CD4-positive, alpha-beta T cell treated with Interferon alpha-2 for 1 hour (primary cell): ENCODE data around the gene ST8SIA4.
A peak's percentile ranks its signal among the peaks of the same experiment; 100 is the strongest.

Experiments used
- DNase-seq, 2 donors: peaks; one replicate each; pipeline ENCODE4 v3.0.0-alpha.2; 2020 to 2022

ST8SIA4 gene

GRCh38 chr5:100867039-100867562 is 36.0 kb downstream of the ST8SIA4 start:
- DNase-seq = no peak

- DNase-seq = no peak
Observed at GRCh38 chr5:100864931-100865330, 38.2 kb downstream of the ST8SIA4 start.

- no peak for DNase-seq
Observed at GRCh38 chr5:100863739-100864138, 39.3 kb downstream of the ST8SIA4 start.

GRCh38 chr5:100861148-100861547 is 41.9 kb downstream of the ST8SIA4 start:
- DNase-seq = no peak

- no peak for DNase-seq
Observed at GRCh38 chr5:100860407-100860806, 42.7 kb downstream of the ST8SIA4 start.

GRCh38 chr5:100858987-100859545 is 44.0 kb downstream of the ST8SIA4 start:
- no peak for DNase-seq

GRCh38 chr5:100856462-100856861 is 46.6 kb downstream of the ST8SIA4 start:
- DNase-seq = no peak

- no peak for DNase-seq
Observed at GRCh38 chr5:100855937-100856430, 47.1 kb downstream of the ST8SIA4 start.

GRCh38 chr5:100855295-100855694 is 47.8 kb downstream of the ST8SIA4 start:
- no peak for DNase-seq

GRCh38 chr5:100854591-100854990 is 48.5 kb downstream of the ST8SIA4 start:
- DNase-seq = no peak

- no peak for DNase-seq
Observed at GRCh38 chr5:100853582-100853981, 49.5 kb downstream of the ST8SIA4 start.

- peak in 1 of 2 donors; percentile 24 for DNase-seq
Observed at GRCh38 chr5:100852988-100853449, 50.1 kb downstream of the ST8SIA4 start.

- DNase-seq = no peak
Observed at GRCh38 chr5:100852051-100852450, 51.0 kb downstream of the ST8SIA4 start.

GRCh38 chr5:100846772-100847171 is 56.3 kb downstream of the ST8SIA4 start:
- no peak for DNase-seq

GRCh38 chr5:100842080-100842479 is 61.0 kb downstream of the ST8SIA4 start:
- DNase-seq = no peak

- DNase-seq = peak in 1 of 2 donors; percentile 30
Observed at GRCh38 chr5:100841358-100842076, 61.6 kb downstream of the ST8SIA4 start.

GRCh38 chr5:100840789-100841188 is 62.3 kb downstream of the ST8SIA4 start:
- DNase-seq = peak in 1 of 2 donors; percentile 23

- peak; percentile 40 to 54 for DNase-seq
Observed at GRCh38 chr5:100840370-100840769, 62.7 kb downstream of the ST8SIA4 start.

GRCh38 chr5:100838048-100838473 is 65.0 kb downstream of the ST8SIA4 start:
- no peak for DNase-seq

- DNase-seq = no peak
Observed at GRCh38 chr5:100834519-100834918, 68.6 kb downstream of the ST8SIA4 start.

- no peak for DNase-seq
Observed at GRCh38 chr5:100832252-100833230, 70.5 kb downstream of the ST8SIA4 start.

GRCh38 chr5:100828898-100829356 is 74.2 kb downstream of the ST8SIA4 start:
- no peak for DNase-seq
